ENCODE data around the gene NFASC.

The NFASC gene

GRCh38 chr1:204988196-204988595 lies 117.5 kb downstream of the NFASC start:
- H3K4me3 ChIP-seq (ENCODE audit: low read depth, low read length): no peak overlapping the region
- no peak for DNase-seq (ENCODE audit: low read depth)
- TF ChIP-seq, protein P1, sequence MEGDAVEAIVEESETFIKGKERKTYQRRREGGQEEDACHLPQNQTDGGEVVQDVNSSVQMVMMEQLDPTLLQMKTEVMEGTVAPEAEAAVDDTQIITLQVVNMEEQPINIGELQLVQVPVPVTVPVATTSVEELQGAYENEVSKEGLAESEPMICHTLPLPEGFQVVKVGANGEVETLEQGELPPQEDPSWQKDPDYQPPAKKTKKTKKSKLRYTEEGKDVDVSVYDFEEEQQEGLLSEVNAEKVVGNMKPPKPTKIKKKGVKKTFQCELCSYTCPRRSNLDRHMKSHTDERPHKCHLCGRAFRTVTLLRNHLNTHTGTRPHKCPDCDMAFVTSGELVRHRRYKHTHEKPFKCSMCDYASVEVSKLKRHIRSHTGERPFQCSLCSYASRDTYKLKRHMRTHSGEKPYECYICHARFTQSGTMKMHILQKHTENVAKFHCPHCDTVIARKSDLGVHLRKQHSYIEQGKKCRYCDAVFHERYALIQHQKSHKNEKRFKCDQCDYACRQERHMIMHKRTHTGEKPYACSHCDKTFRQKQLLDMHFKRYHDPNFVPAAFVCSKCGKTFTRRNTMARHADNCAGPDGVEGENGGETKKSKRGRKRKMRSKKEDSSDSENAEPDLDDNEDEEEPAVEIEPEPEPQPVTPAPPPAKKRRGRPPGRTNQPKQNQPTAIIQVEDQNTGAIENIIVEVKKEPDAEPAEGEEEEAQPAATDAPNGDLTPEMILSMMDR (IDR thresholded peaks at IDR 0.05; ENCODE audit: insufficient read depth, low read depth, low read length, missing control alignments): no peak

- TF ChIP-seq, protein P1 (IDR thresholded peaks at IDR 0.05; ENCODE audit: insufficient read depth, low read depth, low read length, missing control alignments): peak; percentile 98
- DNase-seq (ENCODE audit: low read depth): peak; percentile 60
- no peak overlapping the region for H3K4me3 ChIP-seq (ENCODE audit: low read depth, low read length)
These were observed 118.8 kb downstream of the NFASC start for GRCh38 chr1:204989266-204990058.

DNA sequence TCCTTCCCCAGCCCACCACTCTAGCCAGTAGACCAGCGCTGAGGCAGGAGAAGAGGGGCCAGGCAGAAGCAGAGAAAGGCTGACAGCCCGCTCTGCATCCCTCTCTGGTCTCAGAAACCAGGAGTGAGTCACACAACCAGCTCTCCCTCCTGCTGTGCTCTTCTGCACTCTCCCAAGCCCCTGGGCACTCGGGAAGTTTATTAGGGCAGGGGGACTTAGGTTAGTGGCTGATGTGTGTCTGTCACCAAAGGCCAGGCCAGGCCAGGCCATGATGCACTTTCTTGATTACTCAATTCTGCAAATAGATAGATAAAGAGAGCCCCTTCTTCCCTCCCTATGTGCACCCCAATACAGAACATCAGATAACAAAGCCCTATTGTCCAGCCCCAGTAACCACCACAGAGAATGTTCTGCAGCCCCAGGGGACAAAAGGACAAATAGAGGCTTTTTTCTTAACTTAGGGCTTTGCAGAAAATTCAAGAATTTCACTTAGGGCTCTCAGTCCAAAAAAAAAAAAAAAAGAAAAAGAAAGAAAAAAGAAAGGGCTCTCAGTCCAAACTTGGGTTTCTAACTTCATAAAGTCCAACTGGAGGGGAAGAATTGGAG lies 119.5 kb downstream of the NFASC start:
- H3K4me3 ChIP-seq (ENCODE audit: low read depth, low read length): no peak overlapping the region
- TF ChIP-seq, protein P1 (IDR thresholded peaks at IDR 0.05; ENCODE audit: insufficient read depth, low read depth, low read length, missing control alignments): no peak
- no peak for DNase-seq (ENCODE audit: low read depth)

DNA sequence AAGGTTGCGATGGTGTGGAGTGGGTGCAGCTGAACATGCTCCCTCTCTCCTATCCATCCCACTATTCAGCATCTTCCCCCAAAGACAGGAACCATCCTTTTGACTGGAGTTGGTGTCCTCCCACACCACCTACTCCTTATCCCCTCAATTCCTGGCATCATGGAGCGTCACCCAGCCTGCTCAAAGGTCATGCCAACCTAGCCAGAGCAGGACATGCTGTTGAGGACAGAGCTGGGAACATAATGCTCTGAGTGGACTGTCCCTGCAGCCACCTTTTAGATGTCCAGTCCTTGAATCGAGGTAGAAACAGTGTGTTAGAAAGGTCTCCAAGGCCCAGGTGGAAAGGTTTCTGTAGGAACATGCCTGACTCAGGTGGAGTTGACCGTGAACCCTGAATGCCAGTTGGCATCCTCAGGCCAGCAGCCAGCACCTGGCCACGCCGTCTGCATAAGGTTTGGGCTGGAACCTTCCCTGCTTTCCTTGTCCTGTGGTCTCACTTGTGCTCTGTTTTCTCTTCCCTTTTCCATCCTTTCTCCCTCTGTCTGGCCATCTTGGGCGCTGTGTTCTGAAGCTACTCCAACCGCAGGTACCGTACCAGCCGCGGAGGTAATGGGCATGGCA lies 120.2 kb downstream of the NFASC start:
- TF ChIP-seq, protein P1 (IDR thresholded peaks at IDR 0.05; ENCODE audit: insufficient read depth, low read depth, low read length, missing control alignments): no peak
- no peak for DNase-seq (ENCODE audit: low read depth)
- H3K4me3 ChIP-seq (ENCODE audit: low read depth, low read length): no peak overlapping the region

GRCh38 chr1:204991342-204991844 lies 120.7 kb downstream of the NFASC start:
- DNase-seq (ENCODE audit: low read depth): peak; percentile 24
- H3K4me3 ChIP-seq (ENCODE audit: low read depth, low read length): no peak overlapping the region
- TF ChIP-seq, protein P1 (IDR thresholded peaks at IDR 0.05; ENCODE audit: insufficient read depth, low read depth, low read length, missing control alignments): no peak

DNA sequence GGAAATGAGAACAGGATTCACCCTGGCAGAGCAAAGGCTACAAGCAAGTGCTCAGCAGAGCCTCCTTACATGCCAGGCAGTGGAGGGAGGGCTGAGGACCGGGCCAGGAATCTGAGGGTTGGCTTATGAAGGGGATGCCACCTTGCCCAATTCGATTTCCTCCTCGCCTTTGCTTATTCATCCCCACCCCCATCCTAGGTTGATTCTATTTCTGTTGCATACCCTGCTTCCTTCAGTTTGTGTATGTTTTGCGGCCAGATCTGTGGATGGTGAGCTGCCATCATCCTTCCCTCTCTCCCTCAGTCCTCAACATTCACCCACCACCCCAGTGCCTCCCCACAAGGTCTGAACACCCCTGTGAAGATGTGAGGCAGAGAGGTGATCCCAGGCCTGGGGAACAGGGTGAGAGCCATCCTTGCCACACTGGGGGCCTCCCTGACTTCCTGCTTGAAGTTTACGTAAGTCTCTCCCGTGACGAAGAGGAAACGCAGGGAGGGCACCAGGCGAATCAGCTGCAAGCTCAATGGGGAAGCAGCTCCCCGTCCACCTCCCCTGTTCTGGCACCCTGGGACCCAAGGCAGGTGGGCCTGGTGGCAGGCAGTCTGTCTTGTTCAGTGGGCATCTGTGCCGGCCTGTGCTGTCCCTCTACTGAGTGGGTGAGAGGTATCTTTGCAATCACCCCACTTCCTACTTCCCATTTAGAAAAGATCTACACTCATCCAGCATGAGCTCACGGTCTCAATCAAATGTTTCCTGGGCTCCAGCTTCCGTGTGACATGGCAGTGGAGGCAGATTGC lies 121.7 kb downstream of the NFASC start:
- TF ChIP-seq, protein P1 (IDR thresholded peaks at IDR 0.05; ENCODE audit: insufficient read depth, low read depth, low read length, missing control alignments): no peak
- no peak overlapping the region for H3K4me3 ChIP-seq (ENCODE audit: low read depth, low read length)
- no peak for DNase-seq (ENCODE audit: low read depth)
